Hippocampal formation (tissue), 2 donors: Measurements from ENCODE around the gene TCEA2.

Experiments used
- DNase-seq, 2 donors: peaks; one replicate each; lab custom pipeline; 2025; lab: John Stamatoyannopoulos, UW

TCEA2 gene

DNA sequence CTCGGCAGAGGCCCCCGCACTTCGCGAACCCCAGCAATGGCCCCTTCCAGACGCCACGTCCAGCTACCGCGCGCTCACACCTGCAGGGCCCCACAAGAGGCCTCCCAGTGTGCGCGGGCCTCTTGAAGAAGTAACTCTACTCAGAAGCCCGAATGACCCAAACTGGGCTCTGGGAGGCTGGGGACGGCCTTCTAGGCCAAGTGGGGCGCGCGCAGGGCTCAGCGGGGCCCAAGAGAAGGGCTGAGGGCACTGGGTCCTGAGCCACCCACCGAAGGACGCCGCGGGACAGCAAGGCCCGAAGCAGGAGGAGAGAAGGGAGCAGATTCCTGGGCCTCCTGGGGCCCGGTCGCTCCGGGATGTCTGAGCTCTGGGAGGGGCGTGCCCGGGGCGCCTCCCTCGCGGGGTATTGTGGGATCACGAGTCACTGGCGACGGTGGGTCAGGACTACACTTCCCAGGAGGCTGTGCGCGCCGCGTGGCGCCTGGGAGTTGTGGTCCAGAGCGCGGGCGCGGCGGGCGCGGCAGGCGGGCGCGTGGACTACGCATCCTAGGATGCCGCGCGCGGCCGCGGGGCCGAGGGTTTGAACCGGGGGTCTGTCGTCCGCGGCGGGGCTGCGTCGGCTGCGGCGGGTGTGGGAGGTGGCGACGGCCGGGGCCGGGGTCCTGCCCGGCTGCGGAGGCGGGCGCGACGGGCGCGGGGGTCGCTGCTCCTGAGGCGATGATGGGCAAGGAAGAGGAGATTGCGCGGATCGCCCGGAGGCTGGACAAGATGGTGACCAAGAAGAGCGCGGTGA, at the start of gene TCEA2:
TSS of gene TCEA2 (plus strand) at position 603 of the 793 bp plus-strand sequence. CDS start at position 718, 115 bp downstream.
- peak; percentile 93 to 95 for DNase-seq

DNA sequence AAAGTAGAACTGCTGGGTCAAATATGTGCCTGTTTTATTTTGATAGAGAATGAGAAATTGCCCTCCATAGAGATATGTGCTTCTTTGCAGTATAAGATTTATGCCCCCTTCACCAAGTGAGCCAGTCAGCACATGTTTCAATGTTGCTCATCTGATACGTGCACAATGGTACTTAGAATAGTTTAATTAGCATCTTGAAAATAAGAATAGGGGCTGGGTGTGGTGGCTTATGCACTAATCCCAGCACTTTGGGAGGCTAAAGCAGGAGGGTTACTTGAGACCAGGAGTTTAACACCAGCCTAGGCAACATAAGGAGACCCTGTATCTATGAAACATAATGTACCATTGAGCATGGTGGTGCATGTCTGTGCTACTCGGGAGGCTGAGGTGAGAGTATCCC, 47.4 kb upstream of the TCEA2 start:
- no peak for DNase-seq

DNA sequence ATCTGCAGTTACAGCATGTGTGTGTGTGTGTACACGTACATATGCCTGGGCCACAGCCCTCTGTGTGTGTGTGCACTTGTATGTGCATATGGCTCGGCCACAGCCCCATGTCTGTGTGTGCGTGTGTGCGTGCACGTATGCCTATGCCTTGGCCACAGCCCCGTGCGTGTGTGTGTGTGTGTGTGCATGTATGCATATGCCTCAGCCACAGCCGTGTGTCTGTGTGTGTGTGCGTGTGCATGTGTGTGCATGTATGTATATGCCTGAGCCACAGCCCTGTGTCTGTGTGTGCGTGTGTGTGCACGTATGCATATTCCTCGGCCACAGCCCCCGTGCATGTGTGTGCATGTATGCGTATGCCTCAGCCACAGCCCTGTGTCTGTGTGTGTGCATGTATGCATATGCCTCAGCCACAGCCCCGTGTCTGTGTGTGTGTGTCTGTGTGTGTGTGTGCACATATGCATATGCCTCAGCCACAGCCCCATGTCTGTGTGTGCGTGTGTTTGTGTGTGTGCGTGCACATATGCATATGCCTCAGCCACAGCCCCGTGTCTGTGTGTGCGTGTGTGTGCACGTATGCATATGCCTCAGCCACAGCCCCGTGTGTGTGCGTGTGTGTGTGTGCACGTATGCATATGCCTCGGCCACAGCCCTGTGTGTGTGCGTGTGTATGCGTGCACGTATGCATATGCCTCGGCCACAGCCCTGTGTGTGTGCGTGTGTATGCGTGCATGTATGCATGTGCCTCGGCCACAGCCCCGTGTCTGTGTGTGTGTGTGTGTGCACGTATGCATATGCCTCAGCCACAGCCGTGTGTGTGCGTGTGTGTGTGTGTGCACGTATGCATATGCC, 41.6 kb upstream of the TCEA2 start:
- DNase-seq = no peak

- DNase-seq = no peak
These were observed 40.2 kb upstream of the TCEA2 start for GRCh38 chr20:64022671-64023360.

GRCh38 chr20:64023361-64024140, 39.4 kb upstream of the TCEA2 start:
- DNase-seq = no peak

- no peak for DNase-seq
These were observed 38.6 kb upstream of the TCEA2 start for GRCh38 chr20:64024141-64024990.

GRCh38 chr20:64025101-64025825, 37.7 kb upstream of the TCEA2 start:
- DNase-seq = no peak

- DNase-seq = no peak
These were observed 37.1 kb upstream of the TCEA2 start for GRCh38 chr20:64025826-64026412.

DNA sequence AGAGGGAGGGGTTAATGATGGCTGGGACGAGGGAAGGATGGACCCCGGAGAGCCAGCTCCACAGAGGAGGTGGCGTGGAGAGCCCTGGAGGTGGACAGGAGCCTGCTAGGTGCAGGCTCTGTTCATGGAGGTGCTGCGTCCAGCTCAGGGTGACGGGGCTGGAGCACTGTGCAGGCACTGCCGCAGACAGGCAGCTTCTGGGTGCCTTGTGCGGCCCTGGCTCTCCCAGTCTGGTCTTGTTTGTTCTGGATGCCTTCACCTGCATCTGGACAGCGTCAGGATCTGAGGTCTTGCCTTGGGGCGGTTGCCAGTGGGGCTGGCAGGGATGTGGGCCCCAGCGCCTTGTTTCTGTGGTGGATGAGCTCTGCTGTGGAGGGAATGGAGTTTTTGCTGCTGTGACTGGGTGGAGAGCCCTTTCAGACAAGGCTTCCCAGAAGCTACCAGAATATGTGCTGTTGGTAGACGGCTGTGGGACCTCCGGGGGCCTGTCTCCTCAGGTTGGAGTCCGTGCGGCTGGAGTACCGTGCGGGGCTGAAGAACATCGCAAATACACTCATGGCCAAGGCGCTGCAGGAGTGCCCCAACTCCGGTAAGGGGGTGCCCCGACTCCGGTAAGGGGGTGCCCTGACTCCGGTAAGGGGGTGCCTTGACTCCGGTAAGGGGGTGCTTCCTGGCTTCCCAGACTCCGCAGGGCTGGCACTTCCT, 34.9 kb upstream of the TCEA2 start:
- DNase-seq = no peak

- DNase-seq = no peak
These were observed 33.5 kb upstream of the TCEA2 start for GRCh38 chr20:64029293-64030117.

- DNase-seq = no peak
These were observed 32.4 kb upstream of the TCEA2 start for GRCh38 chr20:64030371-64031134.

GRCh38 chr20:64031822-64032314, 31.1 kb upstream of the TCEA2 start:
- no peak for DNase-seq

DNA sequence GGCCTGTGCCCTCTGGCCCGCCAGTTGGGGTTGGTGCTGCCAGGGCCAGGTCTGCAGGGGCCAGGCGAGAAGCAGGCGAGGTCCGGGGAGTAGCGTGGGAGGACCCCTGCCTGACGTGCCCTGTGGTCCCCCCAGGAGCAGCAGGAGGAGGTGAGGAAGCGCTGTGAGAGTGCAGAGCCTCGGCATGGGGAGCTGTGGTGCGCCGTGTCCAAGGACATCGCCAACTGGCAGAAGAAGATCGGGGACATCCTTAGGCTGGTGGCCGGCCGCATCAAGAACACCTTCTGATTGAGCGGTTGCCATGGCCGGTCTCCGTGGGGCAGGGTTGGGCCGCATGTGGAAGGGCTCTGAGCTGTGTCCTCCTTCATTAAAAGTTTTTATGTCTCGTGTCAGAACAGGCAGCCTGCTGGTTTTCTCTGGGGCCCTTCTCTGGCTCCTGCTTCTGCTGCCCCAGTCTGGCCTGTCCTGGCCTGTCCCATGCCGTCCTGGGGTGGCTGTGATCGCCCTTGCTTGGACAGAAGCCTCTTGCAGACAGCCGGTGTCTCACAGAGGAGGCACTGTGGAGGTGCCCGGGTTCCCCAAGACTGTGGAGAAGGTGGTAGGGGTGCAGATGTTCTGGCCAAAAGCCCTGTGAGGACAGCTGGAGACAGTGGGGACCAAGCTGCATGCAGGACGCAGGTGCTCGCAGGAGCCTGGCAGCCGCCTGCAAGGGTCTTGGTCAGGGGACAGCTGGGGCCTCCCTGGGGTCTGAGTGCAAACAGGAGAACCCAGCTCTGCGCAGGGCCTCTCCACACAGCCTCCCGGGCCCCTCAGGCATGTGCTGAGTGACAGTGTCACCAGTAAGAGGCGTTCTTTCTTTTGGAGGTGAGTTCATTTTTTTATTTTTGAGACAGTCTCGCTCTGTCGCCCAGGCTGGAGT, 30.0 kb upstream of the TCEA2 start:
- no peak for DNase-seq

- no peak for DNase-seq
These were observed 29.0 kb upstream of the TCEA2 start for GRCh38 chr20:64033981-64034493.

- no peak for DNase-seq
These were observed 27.7 kb upstream of the TCEA2 start for GRCh38 chr20:64035066-64035932.
